ENCODE data around the gene CEP83. TPM values are rescaled to one million over a fixed set of nuclear protein-coding genes. Genes with fewer than 3 reads are reported as not detected.

CEP83 gene
- total and polyA plus RNA-seq, 2 donors (not counting 1 experiment from before 2014, with no cell fraction given), result 7.8 to 13.5 TPM

DNA sequence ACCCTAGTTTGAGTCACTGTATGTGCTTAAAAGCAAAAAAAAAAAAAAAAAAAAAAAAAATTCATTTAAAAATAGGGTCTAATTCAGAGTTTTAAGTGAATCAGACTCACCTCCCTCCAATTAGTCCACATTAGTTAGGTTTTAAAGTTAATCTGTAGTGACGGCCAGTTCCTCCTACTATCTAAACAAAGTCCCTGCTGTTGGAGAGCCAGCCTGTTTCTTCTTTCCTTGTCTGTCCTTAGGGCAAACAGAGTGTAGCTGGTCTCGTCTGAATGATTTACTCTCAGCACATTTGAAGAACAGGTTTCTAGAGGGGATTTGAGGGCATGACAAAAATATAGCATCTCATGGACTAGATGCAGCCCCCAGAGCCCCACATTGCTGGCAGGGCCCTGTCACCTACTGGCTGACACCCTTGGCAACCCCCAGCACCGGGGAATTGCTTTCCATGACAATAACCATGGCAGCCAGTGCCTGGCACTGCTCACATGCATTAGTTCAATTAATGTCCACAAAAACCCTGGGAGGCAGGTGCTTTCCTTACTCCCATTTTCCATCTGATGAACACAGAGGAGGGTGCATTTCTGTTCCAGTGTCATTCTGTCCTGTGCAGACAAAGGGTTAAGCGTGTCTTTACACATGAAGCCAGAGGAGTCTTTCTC lies 173.0 kb downstream of the CEP83 start:
- H3K4me1 ChIP-seq (ENCODE audit: control insufficient read depth, extremely low read depth, insufficient read depth, low read length), result peaks cover 12% of the 10 kb centered on the region
- H3K9ac ChIP-seq (ENCODE audit: insufficient read depth, low read length), result no peak overlapping the region
- H3K9me3 ChIP-seq (ENCODE audit: control insufficient read depth, insufficient read depth, low read depth, low read length), result no peaks in the 10 kb centered on the region
- no peak for TF ChIP-seq CTCF (conservative IDR thresholded peaks at IDR 0.05 in 1 of 2, IDR thresholded peaks at IDR 0.05 in 1 of 2; ENCODE audit: low read depth in 1 of 2, low read length in 2 of 2)
- no peak for TF ChIP-seq EZH2 (IDR thresholded peaks at IDR 0.05; ENCODE audit: low read length, missing control alignments)
- no peak overlapping the region for H3K27ac ChIP-seq (ENCODE audit: insufficient read depth, low read length)
- no peak for DNase-seq (ENCODE audit: low read depth in 2 of 2)
- H3K4me2 ChIP-seq (ENCODE audit: extremely low read depth, insufficient read depth, low read length), result no peak overlapping the region
- H3K36me3 ChIP-seq (ENCODE audit: control insufficient read depth, insufficient read depth, low read length), result no peaks in the 10 kb centered on the region
- H2AFZ ChIP-seq (ENCODE audit: low read length), result no peak overlapping the region
- H3K79me2 ChIP-seq (ENCODE audit: control insufficient read depth, insufficient read depth, low read length), result no peaks in the 10 kb centered on the region
- no peak overlapping the region for H3K4me3 ChIP-seq (replicated peaks in 1 of 4; ENCODE audit: control extremely low read depth in 1 of 4, insufficient read depth in 1 of 4, low read depth in 3 of 4, low read length in 4 of 4)
- no peaks in the 10 kb centered on the region for H4K20me1 ChIP-seq (ENCODE audit: control insufficient read depth, extremely low read depth, insufficient read depth, low read length)
- H3K27me3 ChIP-seq (ENCODE audit: control insufficient read depth, insufficient read depth, low read length), result no peaks in the 10 kb centered on the region

DNA sequence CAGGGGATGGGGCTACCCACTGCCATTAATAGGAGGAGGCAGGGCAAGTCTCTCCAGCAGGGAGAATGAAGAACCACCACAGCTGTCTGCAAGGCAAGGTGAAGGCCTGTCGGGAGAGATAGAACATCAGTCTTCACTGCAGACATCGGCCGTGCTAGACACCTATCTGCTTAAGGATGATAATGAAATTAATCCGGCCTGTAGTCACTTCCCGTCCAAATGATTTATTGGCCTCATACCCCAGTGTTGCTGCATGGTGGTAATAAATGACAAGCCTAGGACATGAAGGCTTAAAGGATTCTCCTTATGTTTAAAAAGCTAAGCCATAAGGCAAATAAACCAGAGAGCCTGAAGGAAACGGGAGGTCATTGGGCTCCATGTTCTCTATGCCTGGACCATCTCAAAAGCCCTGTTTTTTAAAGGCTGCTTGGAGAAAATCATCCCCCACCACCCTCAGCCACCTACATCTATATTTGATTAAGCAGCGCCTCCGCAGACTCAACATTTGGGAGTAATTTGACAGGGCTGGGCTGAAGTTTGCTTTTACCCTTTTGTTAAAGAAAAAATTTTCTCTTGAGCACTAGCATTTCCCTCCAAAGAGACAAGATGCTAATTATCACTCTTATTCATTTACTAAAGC lies 173.6 kb downstream of the CEP83 start:
- peaks cover 12% of the 10 kb centered on the region for H3K4me1 ChIP-seq (ENCODE audit: control insufficient read depth, extremely low read depth, insufficient read depth, low read length)

More for the DNA sequence above, 173.6 kb downstream of the CEP83 start:
- Histone ChIP-seq H3K4me2 (ENCODE audit: extremely low read depth, insufficient read depth, low read length) (no peak overlapping the region), H2AFZ (ENCODE audit: low read length) (no peak overlapping the region), H3K27me3 (ENCODE audit: control insufficient read depth, insufficient read depth, low read length) (no peaks in the 10 kb centered on the region), H3K79me2 (ENCODE audit: control insufficient read depth, insufficient read depth, low read length) (no peaks in the 10 kb centered on the region), H3K36me3 (ENCODE audit: control insufficient read depth, insufficient read depth, low read length) (no peaks in the 10 kb centered on the region), H4K20me1 (ENCODE audit: control insufficient read depth, extremely low read depth, insufficient read depth, low read length) (no peaks in the 10 kb centered on the region), H3K4me3 (replicated peaks in 1 of 4; ENCODE audit: control extremely low read depth in 1 of 4, insufficient read depth in 1 of 4, low read depth in 3 of 4, low read length in 4 of 4) (no peak overlapping the region), H3K9ac (ENCODE audit: insufficient read depth, low read length) (no peak overlapping the region), H3K27ac (ENCODE audit: insufficient read depth, low read length) (no peak overlapping the region), H3K9me3 (ENCODE audit: control insufficient read depth, insufficient read depth, low read depth, low read length) (no peaks in the 10 kb centered on the region)
- no peak for TF ChIP-seq CTCF (conservative IDR thresholded peaks at IDR 0.05 in 1 of 2, IDR thresholded peaks at IDR 0.05 in 1 of 2; ENCODE audit: low read depth in 1 of 2, low read length in 2 of 2)
- no peak for TF ChIP-seq EZH2 (IDR thresholded peaks at IDR 0.05; ENCODE audit: low read length, missing control alignments)
- no peak for DNase-seq (ENCODE audit: low read depth in 2 of 2)

Data from fibroblast of lung (primary cell).